ENCODE data around the gene PSME1.

The PSME1 gene

GRCh38 chr14:24171422-24172260, 35.6 kb downstream of the PSME1 start, which contains the start of gene REC8:
Gene REC8 (plus strand): TSS chr14:24172080. CDS start chr14:24172553, 473 bp downstream.
- H3K79me2 ChIP-seq (ENCODE audit: control insufficient read depth, insufficient read depth, low read length, poor library complexity), result no peaks in the 10 kb centered on the region
- no CpG with 5 or more reads among the region's 63 CpGs for WGBS (ENCODE audit: extremely low coverage, insufficient coverage, insufficient read length)
- peak within 1 kb of the TSS; percentile 67 for H3K4me2 ChIP-seq (ENCODE audit: low read length)
- no peak within 1 kb of the TSS for H3K27ac ChIP-seq (ENCODE audit: low read depth, low read length)
- H3K14ac ChIP-seq (ENCODE audit: low read length), result peak within 1 kb of the TSS; percentile 34
- peak within 1 kb of the TSS; percentile 81 for H4K8ac ChIP-seq (ENCODE audit: low read depth, low read length)
- H3K79me1 ChIP-seq (ENCODE audit: low read length), result no peaks in the 10 kb centered on the region
- H3K9ac ChIP-seq (ENCODE audit: low read length), result no peak within 1 kb of the TSS
- no peak within 1 kb of the TSS for H3K4ac ChIP-seq (ENCODE audit: low read depth, low read length)
- H3K18ac ChIP-seq (ENCODE audit: low read length), result peak within 1 kb of the TSS; percentile 29
- H2BK12ac ChIP-seq (ENCODE audit: low read length), result no peak within 1 kb of the TSS
- H3K4me3 ChIP-seq (ENCODE audit: low read depth, low read length), result peak within 1 kb of the TSS; percentile 62
- H3K4me1 ChIP-seq (ENCODE audit: control insufficient read depth in 1 of 2, insufficient read depth in 2 of 2, low read length in 2 of 2), result peaks cover 3 to 7% of the 10 kb centered on the region in 2 experiments
- no peak within 1 kb of the TSS for H2BK120ac ChIP-seq (ENCODE audit: insufficient read depth, low read length, poor library complexity)
- no peaks in the 10 kb centered on the region for H3K9me3 ChIP-seq (ENCODE audit: insufficient read depth, low read depth, low read length)
- H3K23ac ChIP-seq (ENCODE audit: low read length), result no peak within 1 kb of the TSS
- H2BK5ac ChIP-seq (ENCODE audit: low read depth, low read length, poor library complexity), result no peak within 1 kb of the TSS
- H4K12ac ChIP-seq (ENCODE audit: low read depth, low read length), result peak within 1 kb of the TSS; percentile 63
- no peaks in the 10 kb centered on the region for H3K27me3 ChIP-seq (ENCODE audit: insufficient read depth, low read length)
- H2AFZ ChIP-seq (ENCODE audit: insufficient read depth, low read length, poor library complexity), result peak within 1 kb of the TSS; percentile 56
- DNase-seq, result no peak
- H4K91ac ChIP-seq (ENCODE audit: low read depth, low read length), result peak within 1 kb of the TSS; percentile 26
- peaks cover 7 to 13% of the 10 kb centered on the region in 2 experiments for H3K36me3 ChIP-seq (ENCODE audit: control insufficient read depth in 1 of 2, insufficient read depth in 2 of 2, low read length in 2 of 2)
- no peak within 1 kb of the TSS for H2AK5ac ChIP-seq (ENCODE audit: low read length)

GRCh38 chr14:24172261-24172860, 36.4 kb downstream of the PSME1 start:
- H3K23ac ChIP-seq (ENCODE audit: low read length), result no peak overlapping the region
- no peak overlapping the region for H2BK120ac ChIP-seq (ENCODE audit: insufficient read depth, low read length, poor library complexity)
- H3K4me1 ChIP-seq (ENCODE audit: control insufficient read depth in 1 of 2, insufficient read depth in 2 of 2, low read length in 2 of 2), result peaks cover 3 to 7% of the 10 kb centered on the region in 2 experiments
- no peak overlapping the region for H2AK5ac ChIP-seq (ENCODE audit: low read length)
- no peak overlapping the region for H3K18ac ChIP-seq (ENCODE audit: low read length)
- no CpG with 5 or more reads among the region's 30 CpGs for WGBS (ENCODE audit: extremely low coverage, insufficient coverage, insufficient read length)
- H2BK12ac ChIP-seq (ENCODE audit: low read length), result no peak overlapping the region
- no peaks in the 10 kb centered on the region for H3K27me3 ChIP-seq (ENCODE audit: insufficient read depth, low read length)
- no peaks in the 10 kb centered on the region for H3K79me1 ChIP-seq (ENCODE audit: low read length)
- no peak overlapping the region for H3K4ac ChIP-seq (ENCODE audit: low read depth, low read length)
- no peaks in the 10 kb centered on the region for H3K79me2 ChIP-seq (ENCODE audit: control insufficient read depth, insufficient read depth, low read length, poor library complexity)
- peak overlapping the region; percentile 63 for H4K12ac ChIP-seq (ENCODE audit: low read depth, low read length)
- no peak for DNase-seq
- no peak overlapping the region for H3K9ac ChIP-seq (ENCODE audit: low read length)
- peak overlapping the region; percentile 81 for H4K8ac ChIP-seq (ENCODE audit: low read depth, low read length)
- no peaks in the 10 kb centered on the region for H3K9me3 ChIP-seq (ENCODE audit: insufficient read depth, low read depth, low read length)
- peak overlapping the region; percentile 34 for H3K14ac ChIP-seq (ENCODE audit: low read length)
- H3K4me2 ChIP-seq (ENCODE audit: low read length), result peak overlapping the region; percentile 67
- peak overlapping the region; percentile 26 for H4K91ac ChIP-seq (ENCODE audit: low read depth, low read length)
- H2AFZ ChIP-seq (ENCODE audit: insufficient read depth, low read length, poor library complexity), result peak overlapping the region; percentile 56
- H2BK5ac ChIP-seq (ENCODE audit: low read depth, low read length, poor library complexity), result no peak overlapping the region
- H3K36me3 ChIP-seq (ENCODE audit: control insufficient read depth in 1 of 2, insufficient read depth in 2 of 2, low read length in 2 of 2), result peaks cover 11 to 17% of the 10 kb centered on the region in 2 experiments
- no peak overlapping the region for H3K27ac ChIP-seq (ENCODE audit: low read depth, low read length)
- H3K4me3 ChIP-seq (ENCODE audit: low read depth, low read length), result peak overlapping the region; percentile 62

- H3K4me2 ChIP-seq (ENCODE audit: low read length), result no peak overlapping the region
- no peaks in the 10 kb centered on the region for H3K79me2 ChIP-seq (ENCODE audit: control insufficient read depth, insufficient read depth, low read length, poor library complexity)
- no peak overlapping the region for H2BK120ac ChIP-seq (ENCODE audit: insufficient read depth, low read length, poor library complexity)
- H3K27me3 ChIP-seq (ENCODE audit: insufficient read depth, low read length), result no peaks in the 10 kb centered on the region
- no peak overlapping the region for H3K4me3 ChIP-seq (ENCODE audit: low read depth, low read length)
- H3K4ac ChIP-seq (ENCODE audit: low read depth, low read length), result no peak overlapping the region
- H4K8ac ChIP-seq (ENCODE audit: low read depth, low read length), result no peak overlapping the region
- no peak overlapping the region for H3K23ac ChIP-seq (ENCODE audit: low read length)
- H3K9ac ChIP-seq (ENCODE audit: low read length), result no peak overlapping the region
- H2BK5ac ChIP-seq (ENCODE audit: low read depth, low read length, poor library complexity), result no peak overlapping the region
- peaks cover 3 to 7% of the 10 kb centered on the region in 2 experiments for H3K4me1 ChIP-seq (ENCODE audit: control insufficient read depth in 1 of 2, insufficient read depth in 2 of 2, low read length in 2 of 2)
- no peak overlapping the region for H4K91ac ChIP-seq (ENCODE audit: low read depth, low read length)
- no peak for DNase-seq
- H3K9me3 ChIP-seq (ENCODE audit: insufficient read depth, low read depth, low read length), result no peaks in the 10 kb centered on the region
- no peak overlapping the region for H4K12ac ChIP-seq (ENCODE audit: low read depth, low read length)
- H2AFZ ChIP-seq (ENCODE audit: insufficient read depth, low read length, poor library complexity), result no peak overlapping the region
- H2AK5ac ChIP-seq (ENCODE audit: low read length), result no peak overlapping the region
- H3K18ac ChIP-seq (ENCODE audit: low read length), result no peak overlapping the region
- no CpG with 5 or more reads among the region's 20 CpGs for WGBS (ENCODE audit: extremely low coverage, insufficient coverage, insufficient read length)
- H3K79me1 ChIP-seq (ENCODE audit: low read length), result no peaks in the 10 kb centered on the region
- no peak overlapping the region for H3K14ac ChIP-seq (ENCODE audit: low read length)
- H2BK12ac ChIP-seq (ENCODE audit: low read length), result no peak overlapping the region
- H3K36me3 ChIP-seq (ENCODE audit: control insufficient read depth in 1 of 2, insufficient read depth in 2 of 2, low read length in 2 of 2), result peaks cover 15 to 18% of the 10 kb centered on the region in 2 experiments
- no peak overlapping the region for H3K27ac ChIP-seq (ENCODE audit: low read depth, low read length)
Observed at GRCh38 chr14:24172871-24173281, 36.9 kb downstream of the PSME1 start.

GRCh38 chr14:24176599-24176998, 40.6 kb downstream of the PSME1 start:
- Histone ChIP-seq H3K23ac (ENCODE audit: low read length) (no peak overlapping the region), H3K18ac (ENCODE audit: low read length) (no peak overlapping the region), H2BK5ac (ENCODE audit: low read depth, low read length, poor library complexity) (no peak overlapping the region), H3K9me3 (ENCODE audit: insufficient read depth, low read depth, low read length) (no peaks in the 10 kb centered on the region), H3K36me3 (ENCODE audit: control insufficient read depth in 1 of 2, insufficient read depth in 2 of 2, low read length in 2 of 2) (peaks cover 47 to 54% of the 10 kb centered on the region in 2 experiments), H3K79me2 (ENCODE audit: control insufficient read depth, insufficient read depth, low read length, poor library complexity) (no peaks in the 10 kb centered on the region), H3K4me3 (ENCODE audit: low read depth, low read length) (no peak overlapping the region), H4K12ac (ENCODE audit: low read depth, low read length) (no peak overlapping the region), H3K79me1 (ENCODE audit: low read length) (no peaks in the 10 kb centered on the region), H3K27me3 (ENCODE audit: insufficient read depth, low read length) (no peaks in the 10 kb centered on the region), H3K27ac (ENCODE audit: low read depth, low read length) (no peak overlapping the region), H2BK120ac (ENCODE audit: insufficient read depth, low read length, poor library complexity) (no peak overlapping the region), H2AK5ac (ENCODE audit: low read length) (no peak overlapping the region), H4K91ac (ENCODE audit: low read depth, low read length) (no peak overlapping the region), H3K4ac (ENCODE audit: low read depth, low read length) (no peak overlapping the region), H3K4me1 (ENCODE audit: control insufficient read depth in 1 of 2, insufficient read depth in 2 of 2, low read length in 2 of 2) (peaks cover under 1 to 2% of the 10 kb centered on the region in 2 experiments), H3K4me2 (ENCODE audit: low read length) (no peak overlapping the region), H4K8ac (ENCODE audit: low read depth, low read length) (no peak overlapping the region), H2AFZ (ENCODE audit: insufficient read depth, low read length, poor library complexity) (no peak overlapping the region), H3K9ac (ENCODE audit: low read length) (no peak overlapping the region), H3K14ac (ENCODE audit: low read length) (no peak overlapping the region), H2BK12ac (ENCODE audit: low read length) (no peak overlapping the region)
- no peak for DNase-seq
- WGBS (ENCODE audit: extremely low coverage, insufficient coverage, insufficient read length), result no CpG with 5 or more reads among the region's 5 CpGs
